Activated CD8-positive, alpha-beta T cell treated with anti-CD3 and anti-CD28 coated beads for 36 hours (primary cell): Measurements from ENCODE around the gene ZNF830. TPM values are rescaled to one million over a fixed set of nuclear protein-coding genes. Genes with fewer than 3 reads are reported as not detected.
A peak's percentile ranks its signal among the peaks of the same experiment; 100 is the strongest.

ENCODE experiments used
- ATAC-seq: fragments of 200-7000 bp; cut with Tn5 transposase; one replicate; pipeline ENCODE4 v1.10.0; 2021; ENCODE audit warnings: mild to moderate bottlenecking, moderate library complexity
- CTCF ChIA-PET: fragments of 350-600 bp; sonication (Branson Sonifier 250); formaldehyde crosslinking; loops from one replicate; lab custom pipeline; 2021; ENCODE audit warnings: antibody characterized with exemption; lab: Charles Lee
- POLR2A ChIA-PET: fragments of 350-600 bp; sonication (Branson Sonifier 250); formaldehyde crosslinking; loops from one replicate; lab custom pipeline; 2021; ENCODE audit warnings: antibody characterized with exemption; lab: Charles Lee
- DNase-seq: peaks from one replicate; pipeline ENCODE4 v3.0.0-alpha.2; 2020
- H3K27ac Mint-ChIP-seq: one replicate; pipeline ENCODE4 v1.8.0; 2021; ENCODE audit warnings: mild to moderate bottlenecking, mixed read lengths
- H3K27me3 Mint-ChIP-seq: one replicate; pipeline ENCODE4 v1.8.0; 2021; ENCODE audit warnings: mixed read lengths
- H3K36me3 Mint-ChIP-seq: one replicate; pipeline ENCODE4 v1.8.0; 2021; ENCODE audit warnings: low read depth, mixed read lengths
- H3K4me1 Mint-ChIP-seq: one replicate; pipeline ENCODE4 v1.8.0; 2021; ENCODE audit warnings: low read depth, mixed read lengths
- H3K4me3 Mint-ChIP-seq: one replicate; pipeline ENCODE4 v1.8.0; 2021; ENCODE audit warnings: mild to moderate bottlenecking, moderate library complexity, mixed read lengths
- H3K9me3 Mint-ChIP-seq: one replicate; pipeline ENCODE4 v1.8.0; 2021; ENCODE audit warnings: mixed read lengths
- CTCF ChIP-seq: fragments of 200-600 bp; IDR thresholded peaks from one replicate; pipeline ENCODE4 v1.8.0; 2022; ENCODE audit warnings: antibody characterized with exemption, mild to moderate bottlenecking
- intact Hi-C: fragments of 100-400 bp; cut with micrococcal nuclease; formaldehyde crosslinking; loops from one replicate; pipeline ENCODE4 v1.10.0; 2022
- total RNA-seq, 2 experiments: library from RNA; stranded (reverse); gene quantifications; one replicate each; pipeline ENCODE4 v1.2.3, GENCODE V29; 2021

ZNF830 gene
- total RNA-seq, 2 experiments from 2014 or later, result 18.8 to 22.5 TPM

GRCh38 chr17:34989473-34989872 lies 28.1 kb downstream of the ZNF830 start:
- Mint-ChIP-seq H3K36me3 (peaks cover 52% of the 10 kb centered on the region), H3K27me3 (no peaks in the 10 kb centered on the region), H3K4me1 (peaks cover 13% of the 10 kb centered on the region), H3K27ac (no peak overlapping the region), H3K4me3 (no peak overlapping the region), H3K9me3 (no peaks in the 10 kb centered on the region)
- POLR2A ChIA-PET, result interaction anchor here (1.0 to 1.5 kb wide), 3 partner anchors 9 to 23 kb away, joined by 3 read pairs; partner anchors contain the start of gene LIG3
- ATAC-seq (no peak), DNase-seq (no peak)
- CTCF ChIA-PET, result interaction anchor here (1.0 kb wide), 1 partner anchor 100 kb away, joined by 3 read pairs; no protein-coding TSS in a partner anchor
- intact Hi-C loops, result no loop called here
- TF ChIP-seq CTCF, result no peak

GRCh38 chr17:34990921-34991365 lies 29.6 kb downstream of the ZNF830 start:
- intact Hi-C loops, result no loop called here
- Mint-ChIP-seq H3K9me3 (no peaks in the 10 kb centered on the region), H3K27ac (peak overlapping the region; percentile 62), H3K36me3 (peaks cover 48% of the 10 kb centered on the region), H3K4me1 (peaks cover 3% of the 10 kb centered on the region), H3K4me3 (no peak overlapping the region), H3K27me3 (no peaks in the 10 kb centered on the region)
- ATAC-seq, result no peak
- ChIA-PET CTCF (interaction anchor here (0.9 to 2.3 kb wide), 8 partner anchors 8 to 128 kb away, joined by 3 to 19 read pairs (median 4); partner anchors contain the start of gene RAD51D), POLR2A (interaction anchor here (1.1 to 2.9 kb wide), 8 partner anchors 9 to 128 kb away, joined by 3 to 22 read pairs (median 4); partner anchors contain the start of genes CCT6B, LIG3 and ZNF830)
- no peak for DNase-seq
- TF ChIP-seq CTCF, result no peak

GRCh38 chr17:34991606-34992005 lies 30.3 kb downstream of the ZNF830 start:
- ATAC-seq (no peak), DNase-seq (no peak)
- CTCF ChIA-PET, result interaction anchor here (0.9 to 2.3 kb wide), 6 partner anchors 9 to 127 kb away, joined by 3 to 19 read pairs (median 4); partner anchors contain the start of gene RAD51D
- Mint-ChIP-seq H3K27ac (peak overlapping the region; percentile 60), H3K36me3 (peaks cover 44% of the 10 kb centered on the region), H3K9me3 (no peaks in the 10 kb centered on the region), H3K4me1 (peaks cover 3% of the 10 kb centered on the region), H3K27me3 (no peaks in the 10 kb centered on the region), H3K4me3 (no peak overlapping the region)
- TF ChIP-seq CTCF, result no peak
- intact Hi-C loops, result no loop called here
- POLR2A ChIA-PET, result interaction anchor here (1.1 to 2.9 kb wide), 6 partner anchors 10 to 127 kb away, joined by 3 to 22 read pairs (median 6); partner anchors contain the start of genes CCT6B, LIG3 and ZNF830

GRCh38 chr17:34993031-34993430 lies 31.7 kb downstream of the ZNF830 start:
- no peak for TF ChIP-seq CTCF
- CTCF ChIA-PET, result interaction anchor here (1.6 to 3.1 kb wide), 3 partner anchors 21 to 126 kb away, joined by 3 to 15 read pairs (median 10); partner anchors contain the start of gene RAD51D
- no peak overlapping the region for H3K4me3 Mint-ChIP-seq
- peaks cover 39% of the 10 kb centered on the region for H3K36me3 Mint-ChIP-seq
- ATAC-seq (no peak), DNase-seq (no peak)
- H3K27ac Mint-ChIP-seq, result no peak overlapping the region
- no peaks in the 10 kb centered on the region for H3K27me3 Mint-ChIP-seq
- POLR2A ChIA-PET, result no interaction called here
- H3K4me1 Mint-ChIP-seq, result peaks cover 5% of the 10 kb centered on the region
- H3K9me3 Mint-ChIP-seq, result no peaks in the 10 kb centered on the region
- intact Hi-C loops, result no loop called here
